NCI-H524 (cell line): ENCODE measurements around the gene KAZN.
A peak's percentile ranks its signal among the peaks of the same experiment; 100 is the strongest.

ENCODE experiments used
- DNase-seq, 2 experiments: peaks; one replicate each; lab custom pipeline; 2025; lab: John Stamatoyannopoulos, UW

KAZN gene

DNA sequence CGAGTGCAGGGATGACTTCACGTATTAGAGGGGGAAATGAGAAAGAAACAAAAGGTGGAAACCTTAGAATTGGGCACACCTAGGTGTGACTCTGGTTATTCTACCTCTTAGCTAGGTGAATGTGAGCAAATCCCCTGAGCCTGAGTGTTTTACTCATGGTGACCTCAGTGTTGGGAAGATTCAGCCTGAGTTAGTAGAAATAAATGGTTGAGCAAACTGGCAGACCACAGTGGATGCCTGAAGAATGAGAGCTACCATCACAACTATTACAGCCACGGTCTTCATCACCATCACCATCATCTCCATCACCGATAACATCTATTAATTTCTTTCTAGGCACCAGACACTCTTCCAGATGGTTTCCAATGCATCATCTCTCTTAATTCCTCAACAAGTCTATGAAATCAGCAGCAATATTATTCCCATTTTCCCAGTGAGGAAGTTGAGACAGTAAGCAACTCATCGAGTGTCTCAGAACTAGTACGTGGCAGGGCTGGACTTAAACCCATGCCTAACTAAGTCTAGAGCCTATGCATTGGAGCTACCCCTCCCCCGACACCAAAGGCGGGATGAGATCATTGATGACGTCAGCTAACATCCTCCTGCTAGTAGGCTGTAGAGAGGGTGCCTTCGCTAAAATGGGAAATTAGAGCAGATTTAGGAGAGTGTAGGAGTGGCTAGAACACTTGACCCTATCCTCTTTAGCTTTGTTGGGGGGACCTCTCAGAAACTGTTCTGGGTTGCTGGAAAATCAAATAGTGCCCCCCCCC is 7.9 kb upstream of the KAZN start:
- no peak for DNase-seq

DNA sequence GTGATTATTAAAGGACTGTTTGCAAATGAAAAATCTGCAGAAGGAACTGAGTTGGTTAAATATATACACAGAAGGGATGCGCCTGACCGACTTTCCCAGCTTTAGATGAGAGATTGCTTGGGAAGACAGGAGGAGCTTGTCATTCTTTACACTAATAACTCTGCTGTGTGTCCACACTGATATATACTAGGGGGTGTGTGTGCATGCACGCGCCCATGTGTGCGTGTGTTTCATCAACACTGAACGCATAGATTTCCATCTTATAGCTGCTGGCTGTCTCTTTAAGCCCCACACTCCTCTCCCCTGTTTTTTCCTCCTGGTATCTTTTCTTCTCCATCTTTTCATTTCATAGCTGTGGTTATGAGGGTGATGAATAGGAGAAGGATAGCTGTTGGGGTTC is 6.9 kb upstream of the KAZN start:
- DNase-seq: no peak

DNA sequence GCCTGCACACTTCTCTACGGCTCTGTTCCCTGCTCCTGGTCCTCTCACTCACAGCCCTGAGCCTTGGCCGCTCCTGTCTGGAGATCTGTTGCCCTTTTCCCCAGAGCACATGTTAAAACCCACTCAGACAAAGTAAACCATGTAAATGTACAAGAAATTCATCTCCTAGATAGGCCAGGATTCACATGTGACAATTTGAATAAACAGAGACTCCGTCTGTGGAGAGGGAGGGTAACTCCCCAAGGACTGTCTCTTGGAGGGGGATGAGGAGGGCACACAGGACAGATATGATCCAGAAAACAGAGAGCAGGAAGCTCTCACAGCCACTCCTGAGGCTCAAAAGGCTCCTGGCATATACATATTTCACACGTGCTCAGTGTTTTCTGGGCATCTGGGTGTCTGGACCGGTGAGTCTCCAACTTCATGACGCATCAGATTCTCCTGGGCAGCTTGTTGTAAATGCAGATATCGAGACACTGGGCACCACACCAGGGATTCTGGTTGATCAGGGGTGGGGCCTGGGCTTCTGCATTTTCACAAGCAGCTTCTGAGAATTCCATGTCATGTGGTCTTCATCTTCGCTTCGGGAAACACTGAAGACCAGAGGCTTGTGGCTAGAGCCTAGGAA is 6.4 kb upstream of the KAZN start:
- DNase-seq: no peak

DNA sequence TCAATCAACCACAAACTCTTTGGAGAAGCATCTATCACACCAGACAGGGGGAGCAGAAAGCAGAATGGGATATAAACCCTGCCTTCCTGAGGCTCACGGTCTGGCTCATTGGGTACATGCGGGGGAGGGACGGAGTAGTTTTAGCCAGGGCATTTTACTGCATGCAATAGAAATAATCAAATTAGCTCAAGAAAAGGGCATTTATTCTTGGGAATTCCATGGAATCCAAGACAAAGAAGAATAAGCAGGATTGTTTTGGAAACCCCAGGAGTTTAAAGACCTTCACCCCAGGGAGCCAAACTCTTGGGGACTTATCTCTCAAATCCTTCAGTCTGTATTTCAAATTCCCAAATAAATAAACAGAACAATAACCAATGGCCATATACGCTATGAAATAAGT is 5.2 kb upstream of the KAZN start:
- no peak for DNase-seq

DNA sequence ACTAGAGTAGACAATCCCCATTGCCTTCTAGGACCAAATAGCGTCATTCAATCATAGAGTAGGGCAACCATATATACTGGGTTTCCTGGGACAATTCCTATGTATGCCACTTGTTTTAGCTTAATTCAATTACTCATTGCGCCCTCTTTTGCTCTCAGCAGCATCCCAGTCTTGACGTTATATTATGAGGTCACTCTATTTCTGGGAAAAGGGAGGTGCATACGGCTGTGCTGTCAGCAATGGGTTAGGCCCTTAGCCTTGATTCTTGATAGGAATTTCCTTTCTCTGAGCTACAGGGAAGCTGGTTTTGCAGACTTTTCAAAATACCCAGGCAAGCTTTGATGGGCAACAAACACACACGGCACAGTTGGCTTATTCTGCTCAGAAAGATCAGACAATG is 4.4 kb upstream of the KAZN start:
- no peak for DNase-seq

GRCh38 chr1:14596591-14596990 is 1.9 kb upstream of the KAZN start:
- DNase-seq: no peak

DNA sequence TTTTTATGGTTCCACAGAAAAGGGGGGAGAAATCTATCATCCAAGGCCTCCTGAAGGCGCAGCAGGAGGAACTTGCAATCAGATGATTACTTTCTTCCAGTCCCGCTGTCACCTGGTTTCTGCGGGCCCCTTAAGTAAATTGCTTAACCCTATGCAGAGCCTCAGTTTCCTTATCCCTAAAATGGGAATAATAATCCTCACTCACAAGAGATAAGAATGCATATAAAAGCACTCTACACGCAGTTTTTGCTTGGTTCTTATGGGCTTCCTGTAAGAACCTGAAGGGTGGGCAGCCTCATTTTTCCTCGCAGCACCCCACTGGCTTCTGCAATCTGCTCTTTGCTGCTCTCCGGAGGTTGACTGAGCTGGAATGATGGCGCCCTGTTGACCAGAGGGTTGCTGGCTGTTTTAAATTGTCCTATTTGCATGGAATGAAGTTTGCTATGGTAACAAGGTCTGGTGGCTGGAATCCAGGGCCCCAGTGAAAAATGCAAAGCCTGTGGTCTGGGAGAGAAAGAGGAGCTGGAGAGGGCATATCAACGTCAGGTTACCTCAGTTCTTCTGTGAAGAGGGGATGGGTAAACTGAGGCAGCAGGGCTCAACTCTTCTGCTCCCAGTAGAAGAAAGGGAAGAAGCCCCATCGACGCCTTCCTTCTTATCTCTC is 1.0 kb upstream of the KAZN start:
- peak in 1 of 2 experiments; percentile 5 for DNase-seq

GRCh38 chr1:14598007-14598497 is 433 bp upstream of the KAZN start:
- peak in 1 of 2 experiments; percentile 32 for DNase-seq

- peak in 1 of 2 experiments; percentile 10 for DNase-seq
Observed at GRCh38 chr1:14599183-14599791, 802 bp downstream of the KAZN start.

- no peak for DNase-seq
Observed at GRCh38 chr1:14599800-14600199, 1.3 kb downstream of the KAZN start.

DNA sequence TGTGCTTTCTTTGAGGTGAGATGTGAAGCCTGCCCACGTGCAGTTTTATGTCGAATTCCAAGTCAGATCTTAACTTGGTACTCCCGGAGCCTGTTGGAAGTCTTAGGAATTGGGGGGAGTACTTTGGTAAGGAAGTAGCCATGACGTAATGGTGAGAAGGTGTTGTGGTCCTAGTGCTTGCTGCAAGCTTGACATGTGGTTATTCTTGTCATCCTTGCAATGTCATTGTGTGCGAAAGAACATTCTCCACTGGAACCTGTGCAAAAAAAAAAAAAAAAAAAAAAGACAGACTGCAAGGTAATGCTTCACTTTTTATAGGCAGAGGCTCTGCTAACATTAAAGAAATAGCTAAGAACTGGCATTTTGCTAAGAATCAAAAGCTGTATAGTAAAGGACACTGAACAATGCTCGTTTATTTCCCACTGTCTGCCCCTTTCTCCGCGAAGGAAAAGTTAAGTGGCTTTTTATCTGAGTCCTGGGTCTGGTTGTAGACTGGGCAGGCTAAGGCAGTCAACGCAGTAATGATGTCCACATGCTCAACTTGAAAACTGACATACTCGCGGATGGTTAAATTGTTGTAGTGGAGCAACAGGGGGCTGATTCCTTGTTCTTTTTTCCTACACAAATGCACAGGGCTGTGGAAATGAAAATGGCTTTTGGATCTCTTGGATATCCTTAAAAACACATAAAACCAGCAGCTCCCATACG is 2.1 kb downstream of the KAZN start:
- no peak for DNase-seq

DNA sequence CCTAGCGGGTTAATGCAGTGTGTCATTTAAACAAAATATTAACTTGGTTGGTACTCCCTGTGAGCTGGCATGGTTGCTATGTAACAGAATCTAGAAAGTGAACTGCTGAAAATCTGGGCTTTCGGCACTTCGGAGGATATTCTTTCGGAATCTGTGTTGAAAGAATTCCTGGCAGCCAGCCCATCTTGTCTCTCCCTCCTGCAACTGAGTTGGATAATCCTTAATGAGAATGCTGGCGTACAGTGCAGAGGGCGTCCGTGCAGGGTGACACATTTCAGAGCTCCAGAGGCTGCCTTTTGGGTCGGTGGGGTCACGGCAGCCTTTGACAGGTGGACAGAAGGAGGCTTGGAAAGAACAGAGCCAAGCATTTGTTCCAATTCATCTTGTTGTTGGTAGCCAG is 3.7 kb downstream of the KAZN start:
- DNase-seq: peak; percentile 40 to 66

DNA sequence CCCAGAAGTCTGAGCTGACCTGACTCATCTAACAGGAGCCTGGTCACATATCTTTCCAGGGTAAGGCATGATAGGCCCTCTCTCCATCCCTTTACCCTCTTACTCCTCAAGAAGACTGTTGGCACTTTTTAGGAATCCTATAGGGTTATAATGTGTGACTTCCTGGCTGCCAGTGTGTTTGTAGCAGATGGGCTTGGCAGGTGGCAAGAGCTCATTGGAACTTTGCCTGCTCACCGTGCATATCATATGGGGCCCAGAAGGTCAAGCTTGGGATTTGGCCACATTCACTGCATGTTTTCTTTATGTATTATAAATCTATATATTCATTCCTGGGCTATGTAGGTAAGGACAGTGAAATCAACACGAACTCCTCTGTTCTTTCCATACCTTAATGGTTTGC is 5.2 kb downstream of the KAZN start:
- DNase-seq: peak; percentile 42 to 70

DNA sequence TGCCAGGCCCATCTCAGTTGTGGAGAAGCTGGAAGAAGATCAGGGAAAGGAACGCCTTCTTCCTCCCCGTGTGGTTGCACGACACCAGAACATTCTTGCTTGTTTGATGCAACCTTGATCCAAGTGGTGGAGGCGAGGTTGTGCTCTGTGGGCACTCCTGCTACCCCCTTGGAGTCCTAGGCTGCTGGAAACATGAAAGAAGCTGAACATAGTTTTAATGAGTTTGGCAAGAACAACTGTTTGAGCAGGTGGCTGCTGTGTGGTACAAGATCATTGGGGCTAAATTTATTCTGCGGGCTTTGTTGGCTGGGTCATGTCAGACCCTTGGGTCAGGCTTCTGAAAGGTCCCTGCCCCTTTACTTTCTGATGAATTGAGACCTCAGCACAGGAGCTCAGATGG is 5.9 kb downstream of the KAZN start:
- peak in 1 of 2 experiments; percentile 1 for DNase-seq

DNA sequence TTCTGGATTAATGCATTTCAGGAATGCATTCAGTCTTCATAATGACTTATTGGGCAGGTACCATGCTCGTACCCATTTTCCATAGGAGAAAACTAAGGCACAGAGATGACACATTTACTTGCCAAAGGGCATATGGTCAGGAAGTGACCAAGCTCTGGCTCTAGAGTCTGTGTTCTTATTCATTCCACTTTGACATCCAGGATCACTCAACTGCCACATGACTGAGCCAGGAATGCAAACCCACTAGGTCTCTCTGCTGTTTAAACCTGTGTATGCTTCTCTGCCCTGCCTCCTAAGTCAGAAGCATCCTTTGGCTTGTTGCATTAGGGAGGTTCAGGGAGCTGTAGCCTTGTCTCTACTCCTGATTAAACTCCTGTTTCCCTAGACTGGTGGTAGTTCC is 7.5 kb downstream of the KAZN start:
- DNase-seq: no peak

DNA sequence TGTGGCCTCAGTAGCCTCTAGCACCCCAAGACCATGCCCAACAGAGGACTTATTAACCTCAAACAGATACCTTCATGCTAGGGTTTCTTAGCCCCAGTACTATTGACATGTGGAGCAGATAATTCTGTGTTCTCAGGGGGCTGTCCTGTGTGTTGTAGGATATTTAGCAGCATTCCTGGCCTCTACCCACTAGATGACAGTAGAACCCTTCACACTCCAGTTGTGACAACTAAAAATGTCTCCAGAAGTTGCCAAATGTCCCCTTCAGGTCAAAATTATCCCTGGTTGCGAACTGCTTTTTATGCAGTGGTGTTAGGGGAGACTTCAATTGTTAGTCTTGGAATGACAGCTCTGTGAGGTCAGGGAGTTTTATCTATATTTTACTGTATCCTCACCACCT is 8.1 kb downstream of the KAZN start:
- peak in 1 of 2 experiments; percentile 2 for DNase-seq

DNA sequence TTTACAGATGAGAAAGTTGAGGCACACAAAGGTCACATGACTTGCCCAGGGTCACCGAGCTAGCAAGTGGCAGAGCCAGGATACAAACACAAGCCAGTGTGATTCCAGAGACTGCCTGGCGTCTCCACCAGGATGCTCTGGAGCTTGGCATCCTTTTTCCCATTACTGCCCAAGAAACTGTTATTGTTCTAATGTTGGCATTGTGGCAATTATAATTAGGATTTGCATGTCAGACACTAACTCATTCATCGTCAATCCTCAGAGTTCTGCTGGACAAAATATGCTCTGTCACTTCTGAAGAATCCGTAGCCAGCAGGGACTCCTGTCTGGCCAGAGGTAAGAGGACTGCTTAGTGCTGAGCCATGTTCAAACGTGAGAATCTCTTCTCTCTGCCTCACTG is 8.8 kb downstream of the KAZN start:
- DNase-seq: no peak

- peak in 1 of 2 experiments; percentile 12 for DNase-seq
Observed at GRCh38 chr1:14608308-14608707, 9.8 kb downstream of the KAZN start.

GRCh38 chr1:14610761-14611160 is 12.3 kb downstream of the KAZN start:
- DNase-seq: no peak

- no peak for DNase-seq
Observed at GRCh38 chr1:14611792-14612191, 13.3 kb downstream of the KAZN start.

GRCh38 chr1:14612256-14612655 is 13.8 kb downstream of the KAZN start:
- DNase-seq: no peak

GRCh38 chr1:14613926-14614325 is 15.4 kb downstream of the KAZN start:
- no peak for DNase-seq
